Smooth muscle cell of the coronary artery (primary cell): ENCODE data around the gene ZPBP2. TPM values are rescaled to one million over a fixed set of nuclear protein-coding genes. Genes with fewer than 3 reads are reported as not detected.

Source experiments
- total RNA-seq: library from RNA; depleted of rRNA; stranded (reverse); fragments of >200 nt; gene quantifications from 2 replicates; pipeline ENCODE4 v1.2.3, GENCODE V29; 2014; ENCODE audit warnings: low replicate concordance

ZPBP2 gene
- not detected in 2 replicates for total RNA-seq

DNA sequence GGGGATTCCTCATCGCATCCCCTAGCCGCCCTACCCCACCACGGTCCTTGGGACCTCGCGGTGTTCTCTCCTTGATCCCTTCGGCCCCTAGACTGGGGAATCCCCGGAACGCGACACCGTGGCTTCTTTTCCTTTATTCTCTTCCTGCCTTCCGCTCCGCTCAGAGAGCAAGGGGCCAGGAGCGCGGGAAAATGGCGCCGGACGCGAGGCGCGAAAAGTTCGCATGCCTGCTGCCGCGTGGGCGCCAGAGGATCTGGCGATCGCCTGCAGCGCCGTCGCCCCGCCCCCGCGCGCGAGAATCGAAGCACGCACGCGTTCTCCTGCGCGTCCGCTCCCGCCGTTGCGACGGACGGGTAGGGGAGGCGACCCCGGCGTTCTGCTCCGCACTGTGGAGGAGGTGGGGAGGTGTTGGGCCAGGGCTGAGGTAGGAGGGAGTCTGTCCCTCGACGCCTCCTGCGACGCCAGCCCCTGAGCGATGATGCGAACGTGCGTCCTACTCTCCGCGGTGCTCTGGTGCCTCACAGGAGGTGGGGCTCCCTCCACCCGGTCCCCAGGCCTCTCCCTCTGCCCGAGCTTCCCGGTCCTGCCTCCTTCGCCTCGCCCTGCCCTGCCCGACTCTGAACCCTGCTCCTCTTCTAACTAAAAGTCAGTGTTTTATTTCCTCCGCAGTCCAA lies at the start of gene ZPBP2:
Gene ZPBP2 (plus strand): TSS at position 323 of the 674 bp plus-strand sequence. CDS start 153 bp downstream, at position 476.

DNA sequence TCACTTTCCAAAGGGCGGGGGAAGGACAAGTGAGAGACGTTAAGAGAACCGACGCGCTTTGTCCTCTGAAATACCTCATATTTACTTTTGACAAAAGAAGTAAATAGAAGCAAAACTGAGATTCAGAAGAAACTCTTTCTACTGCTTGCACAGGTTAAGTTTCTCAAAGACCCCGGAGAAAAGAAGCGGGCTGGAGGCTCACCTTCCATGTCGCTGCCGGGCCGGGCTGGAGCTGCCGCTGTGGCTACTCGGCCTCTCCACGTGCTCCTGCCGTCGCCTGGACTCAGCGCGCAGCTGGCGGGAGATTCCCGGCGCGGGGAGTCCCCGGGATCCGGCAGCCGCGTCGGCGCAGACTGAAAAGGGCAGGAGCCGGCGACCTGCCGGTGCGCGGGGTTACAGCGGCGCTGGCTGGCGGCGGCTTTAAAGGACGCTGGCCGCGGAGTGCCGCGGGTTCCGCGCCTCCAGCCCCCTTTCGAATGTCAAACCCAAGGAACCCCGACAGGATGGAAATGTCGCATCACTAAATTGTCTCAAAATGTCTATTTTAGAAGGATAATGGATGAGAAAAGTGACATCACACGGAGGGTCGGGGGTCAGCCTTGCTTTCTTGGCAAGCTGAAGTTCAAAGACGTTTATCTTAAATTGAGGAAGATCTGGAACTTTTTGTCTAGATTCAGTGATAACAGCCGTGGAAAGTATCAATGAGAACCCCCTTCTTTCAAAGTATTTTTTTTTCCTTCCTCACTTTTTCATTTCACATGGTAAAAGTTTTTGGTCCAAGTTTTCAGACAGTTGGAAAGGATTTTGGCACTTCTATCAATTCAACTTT lies 3.9 kb upstream of the ZPBP2 start, which contains the start of gene IKZF3:
Gene IKZF3 (minus strand): TSS at position 395 of the 829 bp plus-strand sequence. CDS start 186 bp downstream, at position 209.

Other genes starting within 250 kb of the ZPBP2 start
- gene PPP1R1B, start 241.2 kb upstream of the ZPBP2 start, total RNA-seq, result 3.0 TPM in 1 of 2 replicates, not detected in the other
- gene STARD3, start 231.1 kb upstream of the ZPBP2 start, total RNA-seq, result 18.4 and 49.3 TPM in 2 replicates
- gene TCAP, start 202.9 kb upstream of the ZPBP2 start, total RNA-seq, result 0.23 and 0.70 TPM in 2 replicates
- gene PNMT, start 199.7 kb upstream of the ZPBP2 start, total RNA-seq, result not detected in 2 replicates
- gene PGAP3, start 180.1 kb upstream of the ZPBP2 start, total RNA-seq, result 8.3 and 19.9 TPM in 2 replicates
- gene ERBB2, start 168.1 kb upstream of the ZPBP2 start, total RNA-seq, result 33.8 and 34.5 TPM in 2 replicates
- gene MIEN1, start 137.7 kb upstream of the ZPBP2 start, total RNA-seq, result 8.7 and 21.0 TPM in 2 replicates
- gene GRB7, start 130.3 kb upstream of the ZPBP2 start, total RNA-seq, result under 0.01 and 0.60 TPM in 2 replicates
- not detected in 2 replicates for gene IKZF3, start 3.9 kb upstream of the ZPBP2 start, total RNA-seq
- 6.0 and 8.0 TPM in 2 replicates for gene GSDMB, start 50.4 kb downstream of the ZPBP2 start, total RNA-seq
- 107 and 108 TPM in 2 replicates for gene ORMDL3, start 59.4 kb downstream of the ZPBP2 start, total RNA-seq
- not detected in 2 replicates for gene LRRC3C, start 59.5 kb downstream of the ZPBP2 start, total RNA-seq
- gene GSDMA, start 94.8 kb downstream of the ZPBP2 start, total RNA-seq, result not detected in 2 replicates
- 57.9 and 103 TPM in 2 replicates for gene PSMD3, start 112.6 kb downstream of the ZPBP2 start, total RNA-seq
- gene CSF3, start 147.2 kb downstream of the ZPBP2 start, total RNA-seq, result 0.08 TPM in 1 of 2 replicates, not detected in the other
- gene MED24, start 186.2 kb downstream of the ZPBP2 start, total RNA-seq, result 26.2 and 37.4 TPM in 2 replicates
- 18.9 and 52.8 TPM in 2 replicates for gene THRA, start 194.8 kb downstream of the ZPBP2 start, total RNA-seq
- gene NR1D1, start 232.4 kb downstream of the ZPBP2 start, total RNA-seq, result 0.90 and 0.94 TPM in 2 replicates